Liver (tissue), 9 donors: ENCODE data around the gene ENAH. TPM values are rescaled to one million over a fixed set of nuclear protein-coding genes. Genes with fewer than 3 reads are reported as not detected.
A peak's percentile ranks its signal among the peaks of the same experiment; 100 is the strongest.
"Not testable (repeated sequence)": the region's sequence is repeated elsewhere in the genome, so short reads cannot be mapped to it uniquely, and the experiment has no call there.

Experiments
- DNase-seq: peaks from one replicate; pipeline ENCODE4 v3.0.0-alpha.2; 2017; ENCODE audit warnings: low spot score
- H3K27ac ChIP-seq, 2 donors: one replicate each; pipeline ENCODE4 v1.7.0; 2013; ENCODE audit warnings: inconsistent platforms in 2 of 2, low read length in 2 of 2, control low read depth in 1 of 2, low read depth in 1 of 2, mild to moderate bottlenecking in 1 of 2
- H3K27me3 ChIP-seq, 4 donors: one replicate each; pipeline versions ENCODE4 v1.6.1 to v1.7.0; 2013; ENCODE audit warnings: low read length in 3 of 4, inconsistent platforms in 1 of 4, mild to moderate bottlenecking in 1 of 4, moderate library complexity in 1 of 4; ENCODE audit not compliant: control insufficient read depth in 4 of 4, insufficient read depth in 4 of 4
- H3K36me3 ChIP-seq, 4 donors: one replicate each; pipeline versions ENCODE4 v1.6.1 to v1.7.0; 2013; ENCODE audit warnings: low read length in 3 of 4, mild to moderate bottlenecking in 3 of 4, low read depth in 1 of 4, moderate library complexity in 1 of 4; ENCODE audit not compliant: control insufficient read depth in 4 of 4, insufficient read depth in 3 of 4
- H3K4me1 ChIP-seq, 4 donors: one replicate each; pipeline versions ENCODE4 v1.6.1 to v1.7.0; 2013; ENCODE audit warnings: low read length in 3 of 4, mild to moderate bottlenecking in 3 of 4, moderate library complexity in 1 of 4; ENCODE audit not compliant: control insufficient read depth in 4 of 4, insufficient read depth in 4 of 4
- H3K4me3 ChIP-seq, 3 donors: one replicate each; pipeline versions ENCODE4 v1.6.1 to v1.7.0; 2013; ENCODE audit warnings: low read length in 3 of 3, control low read depth in 1 of 3, low read depth in 1 of 3, mild to moderate bottlenecking in 1 of 3
- H3K9ac ChIP-seq, 2 donors: one replicate each; pipeline ENCODE4 v1.7.0; 2013; ENCODE audit warnings: low read length in 2 of 2, mild to moderate bottlenecking in 2 of 2, moderate library complexity in 2 of 2, control low read depth in 1 of 2, low read depth in 1 of 2
- H3K9me3 ChIP-seq, 4 donors: one replicate each; pipeline versions ENCODE4 v1.6.1 to v1.7.0; 2013; ENCODE audit warnings: low read length in 3 of 4; ENCODE audit not compliant: control insufficient read depth in 4 of 4
- FOXA1 ChIP-seq: IDR thresholded peaks from 2 replicates; pipeline ENCODE4 v1.6.1; 2016; ENCODE audit warnings: antibody characterized with exemption
- HNF4A ChIP-seq, 2 donors: conservative IDR thresholded peaks; 2 replicates each; pipeline ENCODE4 v1.6.1; 2016; ENCODE audit warnings: antibody characterized with exemption in 2 of 2, mild to moderate bottlenecking in 2 of 2
- JUND ChIP-seq, 2 donors: IDR thresholded peaks; 2 replicates each; pipeline ENCODE4 v1.6.1; 2016; ENCODE audit warnings: antibody characterized with exemption in 2 of 2
- MAX ChIP-seq: IDR thresholded peaks from 2 replicates; pipeline ENCODE4 v1.6.1; 2016; ENCODE audit warnings: antibody characterized with exemption
- NR2F2 ChIP-seq: IDR thresholded peaks from 2 replicates; pipeline ENCODE4 v1.6.1; 2016; ENCODE audit warnings: antibody characterized with exemption
- RAD21 ChIP-seq, 2 donors: IDR thresholded peaks; 2 replicates each; pipeline ENCODE4 v1.6.1; 2016; ENCODE audit warnings: antibody characterized with exemption in 2 of 2, mild to moderate bottlenecking in 2 of 2
- RXRA ChIP-seq, 2 donors: IDR thresholded peaks; 2 replicates each; pipeline ENCODE4 v1.6.1; 2017 to 2018; ENCODE audit warnings: antibody characterized with exemption in 2 of 2, mild to moderate bottlenecking in 1 of 2
- YY1 ChIP-seq: IDR thresholded peaks from 2 replicates; pipeline ENCODE4 v1.6.1; 2016; ENCODE audit warnings: antibody characterized with exemption, mild to moderate bottlenecking
- WGBS: extraction: QIAGEN DNeasy Blood & Tissue Kit; methylation state at CpG from one replicate; pipeline ENCODE4 v1.1.7; 2013; 5-methylcytosine and 5-hydroxymethylcytosine counted together
- polyA plus RNA-seq, 2 donors: library from polyadenylated mRNA; stranded (reverse) in 1 of 2; unstranded in 1 of 2; fragments of 200-250 nt in 1 of 2; fragments of >200 nt in 1 of 2; fragmentation: Nextera tagmentation in 1 of 2; extraction: Ambion mirVana in 1 of 2; gene quantifications; one replicate each; pipeline versions ENCODE4 v1.2.1 to v1.2.3, GENCODE V29; 2013 to 2015
- total RNA-seq, 2 donors: library from RNA; depleted of rRNA; stranded (reverse); fragments of >200 nt; gene quantifications; one replicate each; pipeline ENCODE4 v1.2.3, GENCODE V29; 2014
- donor health status: healthy.
- donor health status: healthy.
- donor health status: healthy.
- donor health status: healthy.
- donor health status: healthy.

The ENAH gene
- total and polyA plus RNA-seq, 4 donors: 2.8 to 8.4 (median 4.5) TPM

- DNase-seq: no peak
- 85% methylated on average over 2 of the region's 2 CpGs for WGBS
- Histone ChIP-seq H3K9me3 (no peaks in the 10 kb centered on the region), H3K4me1 (peaks cover 0 to 6% (median 3%) of the 10 kb centered on the region in 4 donors), H3K27me3 (no peaks in the 10 kb centered on the region), H3K9ac (no peak overlapping the region), H3K27ac (no peak overlapping the region), H3K36me3 (no peaks in the 10 kb centered on the region), H3K4me3 (no peak overlapping the region)
- no peak for TF ChIP-seq HNF4A (conservative IDR thresholded peaks at IDR 0.05)
These were observed 5.1 kb upstream of the ENAH start for GRCh38 chr1:225658041-225658440.

DNA sequence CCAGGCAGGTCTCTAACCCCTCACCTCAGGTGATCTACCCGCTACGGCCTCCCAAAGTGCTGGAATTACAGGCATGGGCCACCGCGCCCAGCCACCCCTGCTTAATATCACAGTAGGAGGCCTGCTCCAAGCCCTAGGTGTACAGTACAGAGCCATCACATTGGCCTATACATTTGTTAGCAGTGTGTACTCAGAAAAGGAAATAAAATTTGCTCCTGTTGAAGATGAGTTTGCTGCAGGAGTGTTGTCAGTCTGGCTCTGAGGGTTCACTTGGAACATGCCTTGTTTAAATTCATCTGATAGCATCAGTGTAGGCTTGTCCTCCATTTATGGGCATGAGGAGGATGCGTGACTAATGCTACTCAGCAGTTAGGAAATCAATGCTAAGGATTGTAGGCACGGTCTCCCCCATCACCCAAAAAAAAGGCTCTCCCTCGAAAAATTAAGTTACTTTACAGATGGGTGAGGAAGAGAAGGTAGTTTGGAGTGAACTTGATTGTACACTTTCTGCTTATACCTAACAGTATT, 4.6 kb upstream of the ENAH start:
- Histone ChIP-seq H3K9ac (no peak overlapping the region), H3K4me1 (peaks cover 0 to 6% (median 3%) of the 10 kb centered on the region in 4 donors), H3K27ac (no peak overlapping the region), H3K9me3 (no peaks in the 10 kb centered on the region), H3K4me3 (no peak overlapping the region), H3K36me3 (no peaks in the 10 kb centered on the region), H3K27me3 (no peaks in the 10 kb centered on the region)
- 93% methylated on average over 7 of the region's 7 CpGs for WGBS
- TF ChIP-seq FOXA1 (no peak), MAX (no peak), RXRA (IDR thresholded peaks at IDR 0.05) (no peak), NR2F2 (no peak), YY1 (no peak)
- DNase-seq: no peak

DNA sequence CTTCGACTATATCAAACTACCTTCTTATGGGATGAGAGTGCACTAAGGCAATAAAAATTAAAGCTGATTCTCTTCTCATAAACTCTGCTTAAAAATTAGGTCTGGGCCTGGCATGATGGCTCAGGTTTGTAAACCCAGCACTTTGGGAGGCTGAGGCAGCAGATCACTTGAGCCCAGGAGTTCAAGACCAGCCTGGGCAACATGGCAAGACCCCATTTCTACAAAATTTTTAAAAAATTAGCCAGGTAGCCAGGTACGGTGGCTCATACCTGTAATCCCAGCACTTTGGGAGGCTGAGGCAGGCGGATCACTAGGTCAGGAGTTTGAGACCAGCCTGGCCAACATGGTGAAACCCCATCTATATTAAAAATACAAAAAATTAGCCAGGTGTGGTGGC, 3.3 kb upstream of the ENAH start:
- not testable (repeated sequence) for H3K9ac ChIP-seq, H3K27ac ChIP-seq, H3K9me3 ChIP-seq, H3K36me3 ChIP-seq, H3K27me3 ChIP-seq, DNase-seq, H3K4me3 ChIP-seq
- WGBS: 95% methylated on average over 3 of the region's 3 CpGs
- H3K4me1 ChIP-seq: peaks cover 1 to 17% (median 5%) of the 10 kb centered on the region in 4 donors

DNA sequence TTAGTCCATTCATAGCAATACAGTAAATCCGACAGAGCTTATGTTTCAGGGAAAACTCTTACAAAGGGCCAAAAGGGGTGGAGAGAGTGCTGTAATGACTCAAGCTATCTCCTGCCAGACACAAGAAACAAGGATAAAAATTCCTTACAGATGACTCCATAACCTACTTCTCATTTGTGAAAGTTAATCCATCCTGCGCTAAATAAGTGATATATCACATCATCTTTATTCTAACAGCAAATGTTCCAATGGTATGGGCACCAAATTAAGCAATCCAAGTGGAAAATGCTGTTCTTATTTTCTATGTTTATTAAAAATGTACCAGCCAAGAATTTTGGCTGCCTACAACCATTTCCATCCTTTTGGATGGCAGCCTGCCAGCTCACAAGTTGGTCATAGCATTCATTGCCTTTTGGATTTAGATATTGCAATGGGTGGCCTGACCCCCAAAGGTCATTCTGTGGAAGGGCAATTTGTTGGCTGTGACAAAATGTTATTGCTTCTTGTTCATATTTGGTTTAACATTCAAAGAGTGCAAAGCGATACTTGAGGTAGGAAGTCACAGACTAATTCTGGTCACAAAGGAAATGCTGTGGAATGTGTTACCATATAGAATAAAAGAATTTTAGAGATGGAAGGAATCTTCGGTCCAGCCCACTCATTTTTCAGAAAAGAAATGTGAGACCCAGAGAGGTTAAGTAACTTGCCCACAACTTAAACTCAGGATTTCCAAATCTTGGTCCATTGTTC, 2.8 kb upstream of the ENAH start:
- peaks cover 1 to 17% (median 5%) of the 10 kb centered on the region in 4 donors for H3K4me1 ChIP-seq
- H3K36me3 ChIP-seq: no peaks in the 10 kb centered on the region
- no peak overlapping the region for H3K4me3 ChIP-seq
- no peak overlapping the region for H3K9ac ChIP-seq
- peak overlapping the region in 1 of 2 donors; percentile 19 for H3K27ac ChIP-seq
- no peak for DNase-seq
- TF ChIP-seq NR2F2: peak; percentile 83
- TF ChIP-seq HNF4A (conservative IDR thresholded peaks at IDR 0.05): peak in 1 of 2 donors; percentile 44
- TF ChIP-seq RXRA (IDR thresholded peaks at IDR 0.05): peak in 1 of 2 donors; percentile 16
- no peak for TF ChIP-seq FOXA1
- peak; percentile 40 to 54 for TF ChIP-seq RAD21 (IDR thresholded peaks at IDR 0.05)
- peak in 1 of 2 donors; percentile 28 for TF ChIP-seq JUND (IDR thresholded peaks at IDR 0.05)
- H3K27me3 ChIP-seq: no peaks in the 10 kb centered on the region
- no peaks in the 10 kb centered on the region for H3K9me3 ChIP-seq
- WGBS: 78% methylated on average over 4 of the region's 4 CpGs
